Smooth muscle cell (in vitro differentiated cells): ENCODE results near the gene NOXO1. TPM values are rescaled to one million over a fixed set of nuclear protein-coding genes. Genes with fewer than 3 reads are reported as not detected.
"Not testable (repeated sequence)": the region's sequence is repeated elsewhere in the genome, so short reads cannot be mapped to it uniquely, and the experiment has no call there.

Source experiments
- DNase-seq: peaks from one replicate; lab custom pipeline; 2025; ENCODE audit not compliant: unreplicated experiment; lab: John Stamatoyannopoulos, UW
- H2AFZ ChIP-seq: fragments of 200-600 bp; sonication (generic); 2 replicates; pipeline ENCODE4 v1.6.0; 2016; ENCODE audit warnings: antibody characterized with exemption, low read depth, mild to moderate bottlenecking
- H3F3A ChIP-seq: fragments of 200-600 bp; sonication (generic); 2 replicates; pipeline ENCODE4 v1.6.0; 2017; ENCODE audit warnings: antibody characterized with exemption, low read depth
- H3K27ac ChIP-seq: fragments of 200-600 bp; sonication (generic); 2 replicates; pipeline ENCODE4 v1.5.1; 2016; ENCODE audit warnings: low read depth, mild to moderate bottlenecking
- H3K27me3 ChIP-seq: fragments of 200-600 bp; sonication (generic); 2 replicates; pipeline ENCODE4 v1.6.1; 2016; ENCODE audit warnings: low read depth, mild to moderate bottlenecking
- H3K36me3 ChIP-seq: fragments of 200-600 bp; sonication (generic); 2 replicates; pipeline ENCODE4 v1.5.1; 2016; ENCODE audit warnings: low read depth
- H3K4me1 ChIP-seq: fragments of 200-600 bp; sonication (generic); 2 replicates; pipeline ENCODE4 v1.5.1; 2016; ENCODE audit warnings: low read depth
- H3K4me2 ChIP-seq: fragments of 200-600 bp; sonication (generic); 2 replicates; pipeline ENCODE4 v1.6.0; 2016; ENCODE audit warnings: mild to moderate bottlenecking
- H3K4me3 ChIP-seq: fragments of 200-600 bp; sonication (generic); 2 replicates; pipeline ENCODE4 v1.5.1; 2016; ENCODE audit warnings: mild to moderate bottlenecking
- H3K79me2 ChIP-seq: fragments of 200-600 bp; sonication (generic); 2 replicates; pipeline ENCODE4 v1.6.0; 2016; ENCODE audit warnings: low read depth, mild to moderate bottlenecking
- H3K9ac ChIP-seq: fragments of 200-600 bp; sonication (generic); 2 replicates; pipeline ENCODE4 v1.6.0; 2016; ENCODE audit warnings: low read depth
- H3K9me3 ChIP-seq: fragments of 200-600 bp; sonication (generic); replicated peaks from 2 replicates; pipeline ENCODE4 v1.5.1; 2016; ENCODE audit warnings: low read depth
- H4K20me1 ChIP-seq: fragments of 200-600 bp; sonication (generic); 2 replicates; pipeline ENCODE4 v1.6.0; 2016; ENCODE audit warnings: low read depth
- WGBS: methylation state at CpG from one replicate; pipeline ENCODE4 v1.1.7; 2016; ENCODE audit warnings: low lambda C conversion rate; 5-methylcytosine and 5-hydroxymethylcytosine counted together
- polyA plus RNA-seq: library from polyadenylated mRNA; unstranded; fragments of >200 nt; fragmentation: Nextera tagmentation; extraction: Ambion mirVana; gene quantifications from 2 replicates; pipeline ENCODE4 v1.2.1, GENCODE V29; 2016
- total RNA-seq: library from RNA; depleted of rRNA; stranded (reverse); fragments of >200 nt; gene quantifications from 2 replicates; pipeline ENCODE4 v1.2.3, GENCODE V29; 2014
- TF ChIP-seq, protein P1 (sequence below): fragments of 200-600 bp; sonication (generic); IDR thresholded peaks from 2 replicates; pipeline ENCODE4 v1.5.1; 2017; ENCODE audit warnings: borderline replicate concordance, mild to moderate bottlenecking, antibody characterized with exemption; ENCODE audit not compliant: insufficient read depth, poor library complexity, severe bottlenecking

The NOXO1 gene
- total and polyA plus RNA-seq, 2 experiments from 2014 or later, result 0.13 to 0.35 TPM

DNA sequence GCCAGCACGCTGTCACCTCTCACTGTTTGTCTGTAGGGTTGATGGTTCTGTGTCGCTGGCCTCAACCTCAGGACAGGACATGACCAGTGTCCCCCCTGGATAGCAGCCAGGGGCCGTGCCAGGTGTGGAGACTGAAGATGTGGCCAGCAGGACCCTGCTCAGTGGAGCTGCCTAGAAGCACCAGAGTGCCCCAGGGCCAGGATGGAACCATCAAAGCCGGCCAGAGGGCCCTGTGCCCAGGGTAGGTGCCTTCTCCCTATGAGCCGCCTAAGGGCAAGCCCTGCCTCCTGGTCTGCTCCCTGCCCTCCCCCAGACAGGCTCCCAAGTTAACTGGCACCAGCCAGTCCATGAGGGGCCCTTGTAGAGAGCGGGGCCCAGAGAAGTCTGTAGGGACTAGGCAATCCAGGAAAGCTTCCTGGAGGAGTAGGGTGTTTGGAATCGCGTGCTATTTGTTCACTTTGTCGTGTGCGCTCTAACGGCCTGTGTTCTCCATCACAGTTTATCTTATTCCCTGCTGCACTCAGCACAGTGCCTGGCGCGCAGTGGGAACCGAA, 22.5 kb downstream of the NOXO1 start:
- H3K79me2 ChIP-seq, result peaks cover 25% of the 10 kb centered on the region
- peaks cover 30% of the 10 kb centered on the region for H3F3A ChIP-seq
- no peaks in the 10 kb centered on the region for H3K9me3 ChIP-seq
- H3K9ac ChIP-seq, result no peak overlapping the region
- H4K20me1 ChIP-seq, result peaks cover 30% of the 10 kb centered on the region
- H3K27ac ChIP-seq, result no peak overlapping the region
- TF ChIP-seq, protein P1, sequence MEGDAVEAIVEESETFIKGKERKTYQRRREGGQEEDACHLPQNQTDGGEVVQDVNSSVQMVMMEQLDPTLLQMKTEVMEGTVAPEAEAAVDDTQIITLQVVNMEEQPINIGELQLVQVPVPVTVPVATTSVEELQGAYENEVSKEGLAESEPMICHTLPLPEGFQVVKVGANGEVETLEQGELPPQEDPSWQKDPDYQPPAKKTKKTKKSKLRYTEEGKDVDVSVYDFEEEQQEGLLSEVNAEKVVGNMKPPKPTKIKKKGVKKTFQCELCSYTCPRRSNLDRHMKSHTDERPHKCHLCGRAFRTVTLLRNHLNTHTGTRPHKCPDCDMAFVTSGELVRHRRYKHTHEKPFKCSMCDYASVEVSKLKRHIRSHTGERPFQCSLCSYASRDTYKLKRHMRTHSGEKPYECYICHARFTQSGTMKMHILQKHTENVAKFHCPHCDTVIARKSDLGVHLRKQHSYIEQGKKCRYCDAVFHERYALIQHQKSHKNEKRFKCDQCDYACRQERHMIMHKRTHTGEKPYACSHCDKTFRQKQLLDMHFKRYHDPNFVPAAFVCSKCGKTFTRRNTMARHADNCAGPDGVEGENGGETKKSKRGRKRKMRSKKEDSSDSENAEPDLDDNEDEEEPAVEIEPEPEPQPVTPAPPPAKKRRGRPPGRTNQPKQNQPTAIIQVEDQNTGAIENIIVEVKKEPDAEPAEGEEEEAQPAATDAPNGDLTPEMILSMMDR, result no peak
- 63% methylated on average over 14 of the region's 14 CpGs for WGBS
- no peaks in the 10 kb centered on the region for H3K27me3 ChIP-seq
- peaks cover 16% of the 10 kb centered on the region for H3K4me1 ChIP-seq
- H3K4me3 ChIP-seq, result peak overlapping the region; percentile 86
- H3K4me2 ChIP-seq, result peak overlapping the region; percentile 99
- H3K36me3 ChIP-seq, result no peaks in the 10 kb centered on the region
- no peak for DNase-seq
- peak overlapping the region; percentile 67 for H2AFZ ChIP-seq

DNA sequence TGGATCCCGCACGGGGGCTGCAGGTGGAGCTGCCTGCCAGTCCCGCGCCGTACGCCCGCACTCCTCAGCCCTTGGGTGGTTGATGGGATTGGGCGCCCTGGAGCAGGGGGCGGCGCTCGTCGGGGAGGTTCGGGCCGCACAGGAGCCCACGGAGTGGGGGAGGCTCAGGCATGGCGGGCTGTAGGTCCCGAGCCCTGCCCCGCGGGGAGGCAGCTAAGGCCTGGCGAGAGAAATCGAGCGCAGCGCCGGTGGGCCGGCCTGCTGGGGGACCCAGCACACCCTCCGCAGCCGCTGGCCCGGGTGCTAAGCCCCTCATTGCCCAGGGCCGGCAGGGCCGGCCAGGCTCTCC, 23.2 kb downstream of the NOXO1 start:
- DNase-seq, H3K27ac ChIP-seq, H3K9me3 ChIP-seq, H3K27me3 ChIP-seq, H3K9ac ChIP-seq, H2AFZ ChIP-seq, H3K4me3 ChIP-seq, H3K36me3 ChIP-seq, H3K4me2 ChIP-seq, H3K4me1 ChIP-seq: not testable (repeated sequence)
- 96% methylated on average over 20 of the region's 30 CpGs for WGBS
- Histone ChIP-seq H4K20me1 (peaks cover 23% of the 10 kb centered on the region), H3F3A (peaks cover 24% of the 10 kb centered on the region), H3K79me2 (peaks cover 18% of the 10 kb centered on the region)

DNA sequence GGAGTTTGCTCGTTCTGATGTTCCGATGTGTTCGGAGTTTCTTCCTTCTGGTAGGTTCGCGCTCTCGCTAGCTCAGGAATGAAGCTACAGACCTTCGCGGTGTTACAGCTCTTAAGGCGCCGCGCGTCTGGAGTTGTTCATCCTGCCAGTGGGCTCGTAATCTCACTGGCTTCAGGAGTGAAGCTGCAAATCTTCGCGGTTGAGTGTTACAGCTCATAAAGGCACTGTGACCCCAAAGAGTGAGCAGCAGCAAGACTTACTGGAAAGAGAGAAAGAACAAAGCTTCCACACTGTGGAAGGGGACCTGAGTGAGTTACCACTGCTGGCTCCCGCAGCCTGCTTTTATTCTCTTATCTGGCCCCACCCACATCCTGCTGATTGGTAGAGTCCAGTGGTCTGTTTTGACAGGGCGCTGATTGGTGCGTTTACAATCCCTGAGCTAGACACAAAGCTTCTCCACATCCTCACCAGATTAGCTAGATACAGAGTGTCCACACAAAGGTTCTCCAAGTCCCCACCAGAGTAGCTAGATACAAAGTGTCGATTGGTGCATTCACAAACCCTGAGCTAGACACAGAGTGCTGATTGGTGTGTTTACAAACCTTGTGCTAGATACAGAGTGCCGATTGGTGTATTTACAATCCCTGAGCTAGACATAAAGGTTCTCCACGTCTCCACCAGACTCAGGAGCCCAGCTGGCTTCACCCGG, 23.7 kb downstream of the NOXO1 start:
- DNase-seq, H3K27ac ChIP-seq, H3K27me3 ChIP-seq, H3K9me3 ChIP-seq, H3K4me2 ChIP-seq, H3K9ac ChIP-seq, H3K4me1 ChIP-seq, H2AFZ ChIP-seq, H3K36me3 ChIP-seq, H3K4me3 ChIP-seq: not testable (repeated sequence)
- H3F3A ChIP-seq, result peaks cover 19% of the 10 kb centered on the region
- peaks cover 13% of the 10 kb centered on the region for H3K79me2 ChIP-seq
- 95% methylated on average over 21 of the region's 22 CpGs for WGBS
- H4K20me1 ChIP-seq, result peaks cover 18% of the 10 kb centered on the region

DNA sequence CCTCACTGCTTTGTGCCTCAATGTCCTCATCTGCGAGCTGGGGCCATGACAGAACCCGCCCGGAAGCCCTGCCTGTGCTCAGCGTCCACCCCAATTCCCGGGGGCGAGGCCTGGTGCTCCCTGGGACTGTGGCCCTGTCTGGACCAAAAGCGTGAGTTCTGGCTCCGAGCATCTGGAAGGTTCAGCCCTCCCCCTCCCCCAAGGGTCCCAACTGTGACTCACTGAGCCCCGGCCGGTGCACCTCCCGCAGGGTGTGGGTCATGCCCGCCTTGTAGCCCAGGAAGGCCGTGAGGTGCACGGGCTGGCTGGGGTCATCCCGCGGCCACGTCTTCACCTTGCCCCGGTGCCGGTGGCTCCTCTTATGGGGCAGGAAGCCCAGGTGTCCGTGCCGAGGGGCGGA, 27.5 kb downstream of the NOXO1 start:
- WGBS, result 97% methylated on average over 22 of the region's 22 CpGs
- Histone ChIP-seq H3K4me3 (no peak overlapping the region), H3K79me2 (no peaks in the 10 kb centered on the region), H3K4me2 (no peak overlapping the region), H3K27ac (no peak overlapping the region), H4K20me1 (no peaks in the 10 kb centered on the region), H2AFZ (no peak overlapping the region), H3K36me3 (no peaks in the 10 kb centered on the region), H3K27me3 (no peaks in the 10 kb centered on the region), H3K9ac (no peak overlapping the region), H3K9me3 (no peaks in the 10 kb centered on the region), H3K4me1 (no peaks in the 10 kb centered on the region), H3F3A (no peaks in the 10 kb centered on the region)
- DNase-seq, result no peak
- TF ChIP-seq, protein P1, result no peak
